ENCODE results near the gene LITAFD.
"Not testable (repeated sequence)": the region's sequence is repeated elsewhere in the genome, so short reads cannot be mapped to it uniquely, and the experiment has no call there.

LITAFD gene

DNA sequence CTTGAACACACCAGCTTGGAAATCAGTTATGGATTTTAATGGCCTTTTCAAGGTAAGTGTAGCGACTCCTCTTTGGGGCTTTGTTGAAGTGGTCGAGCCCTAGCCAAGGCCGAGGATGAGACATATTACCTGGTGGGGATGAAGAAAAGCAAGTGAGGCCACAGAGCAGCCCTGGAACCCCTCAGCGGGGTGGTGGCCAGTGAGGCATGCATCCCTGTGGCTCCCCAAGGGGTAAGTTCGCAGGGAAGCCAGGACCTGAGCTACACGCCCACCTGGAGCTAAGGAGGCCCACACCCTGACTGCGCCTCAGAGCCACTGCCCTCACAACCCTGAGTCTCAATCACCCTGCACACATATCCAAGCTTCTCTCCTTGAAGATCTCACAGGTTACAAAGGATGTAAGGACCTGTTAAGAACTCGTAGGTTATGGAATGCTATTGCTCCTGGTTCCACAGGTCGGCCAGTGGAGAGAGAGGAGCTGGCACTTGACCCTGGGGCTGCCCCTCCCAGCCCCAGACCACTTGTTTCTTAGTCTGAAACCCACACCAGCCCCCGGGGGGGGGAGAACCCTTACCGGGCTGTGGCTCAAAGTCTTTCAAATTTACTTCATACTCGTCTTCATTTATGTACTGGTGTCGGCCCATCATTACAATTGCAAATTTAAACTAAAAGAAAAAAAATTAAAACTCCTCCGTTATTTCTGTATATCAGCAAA, 12.0 kb downstream of the LITAFD start:
- DNase-seq (ENCODE audit: low read depth in 2 of 3, low spot score in 2 of 3), result no peak

DNA sequence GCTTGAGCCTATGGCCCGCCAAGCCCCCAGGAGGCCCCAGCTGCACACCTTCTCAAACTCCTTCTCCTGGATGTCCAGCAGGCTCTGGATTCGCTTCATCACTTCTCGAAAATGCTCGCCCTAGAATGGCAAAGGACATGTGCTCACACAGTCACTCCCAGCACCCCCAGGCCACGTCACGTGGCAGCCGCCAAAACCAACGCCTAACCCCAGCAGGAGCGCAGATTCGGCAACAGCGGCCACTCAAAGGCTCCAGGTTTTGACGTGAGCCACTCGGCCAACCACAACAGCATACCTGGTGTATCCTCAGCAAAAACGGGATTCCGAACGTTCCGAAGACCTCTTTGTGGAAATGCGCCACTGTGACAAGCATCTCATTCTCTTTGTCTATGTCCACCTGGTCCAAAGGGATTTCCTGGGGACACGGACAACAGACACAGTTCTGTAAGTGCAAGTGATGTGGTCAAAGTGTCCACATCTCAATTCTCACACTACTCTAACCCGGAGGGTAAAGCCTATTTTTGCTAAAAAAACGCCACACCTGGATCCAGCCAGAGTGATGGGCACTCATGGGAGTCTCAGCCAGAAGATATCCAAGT, 12.7 kb downstream of the LITAFD start:
- no peak for DNase-seq (ENCODE audit: low read depth in 2 of 3, low spot score in 2 of 3)

DNA sequence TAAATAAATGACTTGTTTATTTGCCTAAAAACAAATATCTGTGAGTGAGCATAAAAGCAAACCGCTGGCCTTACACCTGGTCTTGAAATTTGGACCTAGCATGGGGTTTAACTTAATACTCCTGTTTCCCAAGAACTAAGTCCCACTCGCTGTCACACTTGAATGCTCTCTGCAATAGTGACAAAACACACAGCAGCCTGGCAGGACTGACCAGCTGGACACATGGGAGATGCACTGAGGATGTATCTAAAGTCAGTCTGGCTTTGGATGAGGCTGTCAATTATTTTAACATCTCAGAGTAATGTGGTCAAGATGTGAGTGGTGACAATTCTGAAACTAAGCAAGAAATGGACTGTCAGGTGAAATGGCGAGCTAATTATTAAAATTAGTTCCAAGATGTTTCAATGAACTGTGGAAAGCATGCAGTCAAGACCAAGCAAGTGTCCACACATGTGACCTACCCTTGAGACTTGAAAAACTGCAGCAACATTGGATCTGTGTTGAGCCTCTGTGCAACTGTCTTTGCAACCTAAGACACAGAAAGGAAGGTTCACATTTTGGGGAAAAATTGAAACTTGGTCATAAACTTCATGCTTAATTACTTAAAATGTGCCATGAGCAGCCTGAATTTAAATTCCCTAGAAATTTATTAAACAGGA, 16.6 kb downstream of the LITAFD start:
- no peak for DNase-seq (ENCODE audit: low read depth in 2 of 3, low spot score in 2 of 3)

DNA sequence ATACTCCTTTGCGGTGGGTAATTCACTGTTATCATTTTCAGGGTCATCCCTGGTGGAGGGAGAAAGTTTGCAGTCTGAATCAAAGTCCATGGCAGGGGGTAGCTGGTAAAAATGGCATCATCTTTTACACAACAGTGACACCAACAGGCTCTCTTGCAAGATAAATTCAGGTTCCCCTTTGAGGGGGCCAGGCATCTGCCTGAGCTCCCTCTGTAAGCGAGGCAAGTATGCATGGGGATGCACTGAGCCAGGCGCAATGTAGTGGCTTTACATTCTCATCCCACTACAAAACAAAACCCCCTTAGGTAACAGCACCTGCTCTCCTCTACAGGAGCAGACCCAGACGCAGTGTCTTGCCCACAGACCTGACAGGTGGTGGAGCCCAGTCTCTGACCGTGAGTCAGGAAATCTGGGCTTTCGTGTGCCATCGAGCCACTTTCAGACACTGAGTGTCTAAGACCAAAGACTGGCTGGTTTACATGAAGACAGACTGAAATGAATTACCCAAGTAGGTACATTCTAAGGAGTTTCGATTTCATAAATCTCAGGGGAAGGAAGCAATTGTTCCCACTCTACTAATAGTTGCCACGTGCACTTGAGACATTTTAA, 17.7 kb downstream of the LITAFD start:
- DNase-seq (ENCODE audit: low read depth in 2 of 3, low spot score in 2 of 3), result no peak

DNA sequence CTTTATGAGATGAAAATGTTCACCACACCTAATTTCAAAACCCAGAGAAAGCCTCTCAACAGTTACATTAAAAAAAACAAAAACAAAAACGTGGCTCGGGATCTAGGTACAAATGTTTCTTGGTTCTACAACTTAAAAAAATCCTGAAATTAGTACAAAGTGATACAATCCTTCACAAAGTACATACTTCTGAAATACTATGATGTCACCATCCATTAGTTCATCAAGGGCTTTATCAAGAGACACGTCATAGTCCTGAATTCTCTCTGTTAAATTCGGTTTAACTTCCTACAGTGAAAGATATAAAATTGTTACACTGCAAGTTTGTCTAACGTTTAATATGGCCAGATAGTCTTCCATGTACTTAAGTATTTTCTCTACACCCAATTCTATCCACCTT, 18.2 kb downstream of the LITAFD start:
- DNase-seq (ENCODE audit: low read depth in 2 of 3, low spot score in 2 of 3), result no peak

DNA sequence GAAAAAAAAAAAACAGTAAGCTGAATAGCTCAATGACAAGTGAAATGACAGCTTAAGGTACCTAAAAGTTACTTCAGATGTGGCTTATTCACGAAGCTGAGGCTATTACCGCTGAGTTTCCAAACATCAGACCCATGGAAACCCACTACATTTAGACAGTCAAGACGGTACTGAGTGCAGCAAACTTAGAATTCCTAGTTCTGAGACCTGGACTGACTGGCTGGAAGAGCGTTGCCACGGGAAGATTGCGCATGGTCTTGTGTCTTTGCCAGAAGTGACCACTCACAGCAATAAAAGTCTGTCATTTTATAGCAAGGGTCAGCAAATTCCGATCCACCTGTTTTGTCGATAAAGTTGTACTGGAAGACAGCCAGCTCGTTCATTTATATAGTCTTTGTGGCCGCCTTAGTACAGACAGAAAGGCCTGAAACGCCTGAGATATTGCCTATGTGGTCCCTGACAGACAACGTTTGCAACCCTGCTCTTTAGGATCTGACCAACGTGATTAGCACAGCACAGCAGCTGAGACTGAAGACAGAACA, 19.2 kb downstream of the LITAFD start:
- DNase-seq (ENCODE audit: low read depth in 2 of 3, low spot score in 2 of 3), result no peak

DNA sequence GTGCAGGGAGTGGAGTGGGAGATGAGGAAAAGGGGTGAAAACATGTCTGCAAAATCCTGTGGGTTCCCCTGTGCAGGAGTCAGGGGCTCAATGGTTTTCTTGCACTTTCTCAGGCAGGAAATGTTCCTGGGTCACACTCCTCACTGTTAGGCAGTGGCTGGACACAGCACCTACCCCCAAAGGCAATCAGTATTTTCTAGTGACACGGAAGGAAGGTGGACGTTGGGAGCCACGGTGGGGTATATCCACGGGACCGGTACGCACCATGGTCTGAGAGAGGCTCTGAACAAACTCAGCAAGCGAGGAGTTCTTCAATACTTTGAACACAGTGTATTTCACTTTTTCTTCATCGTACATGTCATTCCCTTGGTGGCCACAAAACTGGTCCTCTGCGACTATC, 20.9 kb downstream of the LITAFD start:
- no peak for DNase-seq (ENCODE audit: low read depth in 2 of 3, low spot score in 2 of 3)

DNA sequence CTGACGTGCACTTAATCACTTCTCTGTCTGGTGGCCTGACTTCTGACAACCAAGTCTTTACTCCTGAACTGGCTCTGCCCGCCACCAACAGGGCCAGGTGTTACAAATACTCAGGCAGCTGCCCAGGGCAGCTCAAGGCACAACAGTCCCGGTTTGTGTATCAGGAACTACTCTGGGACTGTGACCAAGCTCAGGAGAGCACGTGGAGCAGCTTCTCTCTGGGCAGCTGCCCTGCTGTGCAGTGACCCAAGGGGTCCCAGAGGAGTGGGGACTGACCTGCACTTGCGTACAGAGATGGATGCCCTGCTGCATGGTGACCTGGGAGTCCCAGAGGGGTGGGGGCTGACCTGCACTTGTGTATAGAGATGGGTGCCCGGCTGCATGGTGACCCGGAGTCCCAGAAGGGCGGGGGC, 21.9 kb downstream of the LITAFD start:
- DNase-seq (ENCODE audit: low read depth in 2 of 3, low spot score in 2 of 3), result no peak

DNA sequence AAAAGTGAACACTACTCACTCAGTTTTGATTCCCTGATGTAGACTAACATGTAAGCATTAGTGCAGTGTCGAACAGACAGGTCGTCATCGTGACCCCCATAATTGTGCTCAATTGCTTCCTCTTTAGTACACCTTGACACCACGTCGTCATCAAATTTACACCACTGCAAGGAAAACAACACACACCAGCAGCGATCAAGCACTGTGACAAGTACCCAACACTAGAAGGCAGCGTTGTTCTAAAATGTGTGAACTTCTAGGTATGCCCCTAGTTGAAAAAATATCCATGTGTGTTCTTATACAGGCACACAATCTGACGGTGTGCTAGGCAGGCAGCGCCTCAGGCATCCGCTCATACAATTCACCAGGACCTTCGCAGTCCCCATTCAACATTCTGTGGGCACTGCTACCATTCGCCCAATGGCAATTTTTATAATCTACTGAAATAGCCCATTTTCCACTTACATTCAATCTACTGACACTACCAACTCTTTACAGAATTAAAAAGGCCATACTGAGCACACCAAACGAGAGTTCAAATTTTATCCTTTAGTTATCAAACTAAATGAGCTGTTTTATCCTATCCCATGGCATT, 23.1 kb downstream of the LITAFD start:
- no peak for DNase-seq (ENCODE audit: low read depth in 2 of 3, low spot score in 2 of 3)

DNA sequence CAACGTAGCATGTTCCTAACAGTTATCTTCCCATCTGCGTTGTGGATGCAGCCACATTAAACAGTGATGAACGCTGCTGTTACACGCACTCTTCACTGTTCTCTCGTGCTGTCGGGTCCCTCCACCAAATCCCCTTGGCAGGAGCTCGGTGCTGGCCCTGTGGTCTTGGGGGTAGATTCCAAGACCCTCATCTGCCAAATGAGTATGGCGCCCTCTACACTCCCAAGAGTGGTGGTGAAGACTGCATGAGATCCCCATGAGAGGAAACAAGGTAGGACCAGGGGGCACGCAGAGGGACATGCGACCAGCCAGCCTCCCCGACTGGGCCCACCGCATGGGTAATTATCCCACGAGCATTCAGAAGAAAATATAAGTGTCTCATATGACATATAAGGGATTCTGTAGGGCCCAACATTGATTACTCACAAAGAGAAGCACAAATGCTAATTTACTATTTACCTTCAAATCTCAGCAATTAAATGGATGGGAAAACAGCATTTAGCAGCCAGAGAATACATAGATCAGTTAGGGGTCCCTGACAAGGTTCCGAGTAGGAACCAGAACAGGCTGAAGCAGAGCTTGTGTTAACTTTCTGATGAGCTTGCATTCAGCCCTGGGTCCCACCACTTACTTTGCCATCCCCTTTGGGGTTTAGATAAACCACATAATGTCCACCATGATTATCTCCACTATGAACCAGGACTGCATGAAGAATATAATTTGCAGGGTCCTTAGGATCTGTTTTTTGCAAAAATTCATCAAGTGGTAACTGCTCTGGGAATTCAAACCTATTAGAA, 23.8 kb downstream of the LITAFD start:
- no peak for DNase-seq (ENCODE audit: low read depth in 2 of 3, low spot score in 2 of 3)

DNA sequence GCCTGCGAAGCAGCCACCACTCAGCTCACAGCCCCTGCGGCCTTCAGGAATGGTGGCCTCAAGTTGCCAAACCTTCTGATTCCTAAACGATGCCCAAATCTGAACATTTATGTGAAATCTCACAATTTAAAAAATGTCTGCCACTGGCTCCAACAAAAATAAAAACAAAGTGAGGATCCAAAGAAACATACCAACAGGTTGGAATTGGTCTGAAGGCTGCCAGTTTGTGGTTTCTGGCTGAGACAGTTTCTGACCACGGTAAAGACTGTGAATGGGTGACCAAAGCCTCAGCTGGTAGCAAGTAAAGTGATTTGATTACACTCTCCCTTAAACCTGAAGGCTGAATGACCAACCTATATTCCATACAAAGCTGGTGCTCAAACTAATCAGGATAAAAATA, 24.9 kb downstream of the LITAFD start:
- no peak for DNase-seq (ENCODE audit: low read depth in 2 of 3, low spot score in 2 of 3)

DNA sequence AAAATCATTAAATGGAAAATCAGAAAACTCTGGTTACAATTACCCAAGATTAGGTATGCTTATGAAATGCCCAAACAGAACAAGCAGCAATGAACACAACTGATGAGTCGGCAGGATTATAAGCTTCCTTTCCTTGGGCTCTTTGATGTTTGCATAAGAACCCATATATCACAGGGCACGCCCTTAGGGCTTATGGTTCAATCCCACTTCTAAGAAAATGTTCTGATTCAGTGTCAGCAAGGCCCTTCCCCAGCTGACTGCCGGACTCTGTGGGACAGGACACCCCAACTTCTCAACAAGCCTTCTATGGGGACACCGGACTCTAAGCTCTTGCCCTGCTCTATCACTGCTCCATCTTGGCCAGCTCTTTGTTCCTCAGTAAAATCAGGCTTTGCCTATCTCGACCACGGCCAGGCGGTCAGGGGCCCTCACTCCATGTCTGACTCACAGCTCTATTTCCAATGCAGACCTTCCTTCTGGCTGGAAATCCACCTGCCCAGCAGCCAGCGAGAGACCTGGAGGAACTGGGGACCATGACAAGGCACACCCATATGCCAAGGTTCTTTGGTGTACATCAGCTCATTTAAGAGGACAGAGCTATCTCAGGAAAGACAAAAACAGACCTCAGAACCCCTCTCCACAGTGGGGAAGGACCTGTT, 26.8 kb downstream of the LITAFD start:
- no peak for DNase-seq (ENCODE audit: low read depth in 2 of 3, low spot score in 2 of 3)

DNA sequence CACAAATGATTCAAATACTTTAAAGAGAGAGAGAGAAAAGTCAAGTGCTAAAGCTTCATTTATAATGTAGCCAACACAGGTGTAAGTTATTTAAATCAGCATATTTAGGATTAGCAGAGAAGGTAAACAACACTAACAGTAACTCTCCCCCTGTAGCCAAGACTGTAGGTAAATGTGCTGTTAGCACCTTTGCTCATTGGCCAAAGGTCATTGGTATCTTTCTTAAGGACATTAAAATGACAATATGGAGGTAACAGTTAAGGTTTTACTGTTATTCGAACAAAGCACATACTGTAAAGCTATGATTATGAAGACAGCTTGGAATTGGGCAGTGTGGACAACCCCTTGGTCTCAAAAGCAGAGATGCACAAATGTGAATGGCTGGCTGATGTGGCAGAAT, 28.7 kb downstream of the LITAFD start:
- DNase-seq (ENCODE audit: low read depth in 2 of 3, low spot score in 2 of 3), result no peak

DNA sequence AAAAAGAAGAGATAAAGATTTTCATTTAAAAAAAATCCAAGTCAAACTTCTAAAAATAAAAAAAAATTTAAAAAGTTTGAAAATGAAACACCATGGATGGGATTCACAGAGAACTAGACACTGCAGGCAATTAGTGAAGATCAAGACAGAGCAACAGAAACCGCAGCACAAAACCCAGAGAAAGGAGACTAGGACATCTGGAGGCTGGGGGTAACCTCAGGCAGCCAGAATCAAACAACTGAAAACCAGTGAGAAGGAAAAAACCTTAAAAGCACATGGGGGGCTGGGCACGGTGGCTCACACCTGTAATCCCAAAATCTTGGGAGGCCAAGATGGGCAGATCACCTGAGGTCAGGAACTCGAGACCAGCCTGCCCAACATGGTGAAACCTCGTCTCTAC, 30.6 kb downstream of the LITAFD start:
- DNase-seq (ENCODE audit: low read depth in 2 of 3, low spot score in 2 of 3), result no peak

DNA sequence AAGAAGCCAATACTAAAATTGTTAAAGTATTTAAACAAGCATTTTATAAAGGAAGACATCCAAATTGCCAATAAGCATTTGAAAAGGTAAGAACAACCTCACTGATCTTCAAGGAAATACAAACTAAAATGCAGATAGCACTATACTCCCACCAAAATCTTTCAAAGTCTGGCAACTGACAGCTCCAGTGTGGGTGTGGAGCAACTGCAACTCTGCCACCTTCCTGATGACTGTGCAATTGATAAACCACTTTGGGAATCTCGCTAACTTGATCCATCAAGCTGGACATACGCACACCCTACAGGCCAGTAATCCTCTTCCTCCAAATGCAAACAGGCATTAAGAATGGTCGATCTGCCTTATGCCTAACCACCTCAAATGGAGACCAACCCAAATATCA, 31.9 kb downstream of the LITAFD start:
- DNase-seq (ENCODE audit: low read depth in 2 of 3, low spot score in 2 of 3), result no peak

DNA sequence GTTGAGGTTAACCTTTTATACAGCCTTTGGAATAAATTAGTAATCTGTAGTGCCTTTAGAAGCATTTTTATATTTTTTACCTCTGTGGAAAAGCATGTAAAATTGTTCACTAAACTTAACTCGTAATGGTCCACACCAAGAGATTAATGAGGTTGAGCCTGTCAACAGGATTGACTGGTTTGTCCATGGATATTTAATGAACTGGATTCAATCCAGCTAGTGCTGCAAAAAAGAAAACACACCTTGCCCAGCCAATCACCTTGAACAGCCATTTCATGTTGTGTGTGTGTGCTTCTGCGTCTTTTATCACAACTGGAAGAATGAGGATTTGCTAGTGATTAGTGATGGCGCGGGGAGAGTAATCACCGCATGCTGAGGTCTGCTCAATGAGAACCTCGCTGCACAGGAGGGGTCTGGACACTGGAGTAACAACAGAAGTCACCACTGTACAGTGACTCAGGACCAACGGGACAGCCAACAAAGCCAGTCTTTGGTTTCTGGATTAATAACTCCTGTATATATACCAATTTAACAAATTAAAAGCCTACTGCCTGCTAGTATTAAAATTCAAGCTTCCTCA, 33.7 kb downstream of the LITAFD start:
- DNase-seq (ENCODE audit: low read depth in 2 of 3, low spot score in 2 of 3), result no peak

DNA sequence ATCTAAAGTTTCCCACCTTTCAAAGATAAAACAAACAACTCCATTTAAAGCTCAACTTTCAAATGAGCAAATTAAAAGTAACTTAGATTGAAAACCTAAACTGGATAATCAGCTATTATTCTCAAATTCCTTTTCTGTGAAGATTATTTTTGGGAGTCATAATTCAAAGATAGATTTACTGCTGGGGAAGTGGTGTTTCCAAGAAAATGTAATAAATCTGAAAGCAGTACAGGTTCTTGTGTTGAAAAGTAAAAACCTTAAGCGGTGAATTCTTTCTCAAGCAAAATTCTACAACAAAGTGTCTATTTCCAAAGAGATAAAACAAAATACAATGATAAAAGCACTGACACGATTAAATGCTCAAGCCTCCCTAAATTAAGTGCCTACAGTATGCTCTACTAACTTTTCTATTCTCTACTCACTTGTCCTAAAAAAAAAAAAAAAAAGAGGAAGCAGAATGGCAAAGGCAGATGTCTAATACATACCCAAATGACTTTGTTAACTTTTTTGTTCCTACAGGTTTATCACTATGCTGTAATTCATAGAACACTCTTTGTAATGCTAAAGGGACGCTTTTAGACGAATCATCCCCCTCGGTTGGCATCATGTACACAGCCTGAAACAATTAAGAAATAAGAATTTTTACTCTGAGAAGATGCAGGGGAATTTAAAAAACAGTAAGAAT, 34.5 kb downstream of the LITAFD start:
- no peak for DNase-seq (ENCODE audit: low read depth in 2 of 3, low spot score in 2 of 3)

DNA sequence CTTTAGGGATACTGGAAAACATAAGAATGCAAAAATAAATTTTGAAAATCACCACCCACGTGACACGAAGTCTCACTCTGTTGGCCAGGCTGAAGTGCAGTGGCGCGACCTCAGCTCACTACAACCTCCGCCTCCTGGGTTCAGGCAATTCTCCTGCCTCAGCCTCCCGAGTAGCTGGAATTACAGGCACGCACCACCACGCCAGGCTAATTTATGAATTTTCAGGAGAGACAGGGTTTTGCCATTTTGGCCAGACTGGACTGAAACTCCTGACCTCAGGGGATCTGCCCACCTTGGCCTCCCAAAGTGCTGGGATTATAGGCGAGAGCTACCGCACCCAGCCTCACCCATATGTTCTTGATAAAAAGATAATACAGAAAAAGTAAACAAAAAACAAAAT, 35.2 kb downstream of the LITAFD start:
- not testable (repeated sequence) for DNase-seq (ENCODE audit: low read depth in 2 of 3, low spot score in 2 of 3)

All from activated CD8-positive, alpha-beta memory T cell treated with anti-CD3 and anti-CD28 coated beads for 48 hours (primary cell).